K562 (cell line): Measurements from ENCODE around the gene SLC1A5. TPM values are rescaled to one million over a fixed set of nuclear protein-coding genes. Genes with fewer than 3 reads are reported as not detected.
A peak's percentile ranks its signal among the peaks of the same experiment; 100 is the strongest.

Experiments
- ATAC-seq: fragments of 200-7000 bp; cut with Tn5 transposase; 3 replicates; pipeline ENCODE4 v1.9.1; 2020; ENCODE audit warnings: moderate library complexity
- BruUV-seq: library from RNA; stranded (reverse); fragments of 400-500 nt; replicated peaks from 2 replicates; lab custom pipeline; 2021; lab: Mats Ljungman, UMichigan
- CTCF ChIA-PET: fragments of 300-600 bp; formaldehyde crosslinking; extraction: SDS; loops from one replicate; lab custom pipeline; 2021; ENCODE audit warnings: low intra/inter-chr PET ratio; lab: Yijun Ruan, JAX
- POLR2A ChIA-PET: fragments of 300-600, 350-650 bp; sonication (Branson Sonifier 250); formaldehyde crosslinking; extraction: SDS; loops from one replicate; lab custom pipeline; 2021; ENCODE audit warnings: antibody characterized with exemption, inconsistent platforms; lab: Yijun Ruan, JAX
- DNase-seq, 4 experiments: peaks; one replicate each; pipeline versions ENCODE4 v3.0.0 to v3.0.0-alpha.2; 2011 to 2018; ENCODE audit warnings: low spot score in 3 of 4, mixed read lengths in 3 of 4; ENCODE audit errors: extremely low read depth in 1 of 4
- FAIRE-seq: peaks from 2 replicates; lab custom pipeline; 2011; peaks lifted over from hg19 to GRCh38; lab: Jason Lieb, UNC
- H2AFZ ChIP-seq: 2 replicates; pipeline ENCODE4 v1.6.0; 2011; ENCODE audit warnings: low read depth, low read length, control low read depth, inconsistent platforms
- H3K27ac ChIP-seq: fragments of 200-600 bp; 3 replicates; pipeline ENCODE4 v1.8.0; 2011; ENCODE audit warnings: low read depth, mild to moderate bottlenecking, control low read depth, inconsistent platforms, low read length, moderate library complexity, mixed read lengths; ENCODE audit errors: extremely low read depth
- H3K27me3 ChIP-seq, 2 experiments: fragments of 300-600 bp in 1 of 2; 2 replicates in 1 of 2; 3 replicates in 1 of 2; pipeline versions ENCODE4 v1.6.0 to v1.8.0; 2011; ENCODE audit warnings: inconsistent platforms in 2 of 2, low read length in 2 of 2, mild to moderate bottlenecking in 1 of 2, mixed read lengths in 1 of 2, moderate library complexity in 1 of 2; ENCODE audit not compliant: control insufficient read depth in 2 of 2, insufficient read depth in 2 of 2
- H3K36me3 ChIP-seq: fragments of 300-600 bp; 3 replicates; pipeline ENCODE4 v1.8.0; 2011; ENCODE audit warnings: mild to moderate bottlenecking, low read length, inconsistent platforms; ENCODE audit not compliant: control insufficient read depth, insufficient read depth
- H3K4me1 ChIP-seq, 2 experiments: fragments of 200-600 bp in 1 of 2; replicated peaks in 1 of 2; 2 replicates in 1 of 2; 3 replicates in 1 of 2; pipeline versions ENCODE4 v1.5.1 to v1.8.0; 2011; ENCODE audit warnings: inconsistent platforms in 2 of 2, low read length in 2 of 2, mild to moderate bottlenecking in 1 of 2, mixed read lengths in 1 of 2, moderate library complexity in 1 of 2; ENCODE audit not compliant: control insufficient read depth in 2 of 2, insufficient read depth in 2 of 2
- H3K4me2 ChIP-seq: 2 replicates; pipeline ENCODE4 v1.6.1; 2011; ENCODE audit warnings: low read length, control low read depth, inconsistent platforms, mixed read lengths; ENCODE audit not compliant: insufficient read depth
- H3K4me3 ChIP-seq: fragments of 200-600 bp; sonication (generic), shearing (Covaris generic); 2 replicates; pipeline ENCODE4 v1.5.1; 2016; ENCODE audit warnings: control low read depth, inconsistent platforms
- H3K79me2 ChIP-seq: fragments of 200-600 bp; 3 replicates; pipeline ENCODE4 v1.8.0; 2011; ENCODE audit warnings: low read length, inconsistent platforms; ENCODE audit not compliant: control insufficient read depth, insufficient read depth
- H3K9ac ChIP-seq, 2 experiments: 2 replicates each; pipeline versions ENCODE4 v1.6.0 to v1.6.1; 2011; ENCODE audit warnings: low read depth in 2 of 2, low read length in 2 of 2, control low read depth in 1 of 2, inconsistent platforms in 1 of 2, mild to moderate bottlenecking in 1 of 2, mixed read lengths in 1 of 2; ENCODE audit not compliant: insufficient read depth in 1 of 2
- H3K9me1 ChIP-seq: one replicate; pipeline ENCODE4 v1.6.0; 2011; ENCODE audit warnings: inconsistent platforms, mild to moderate bottlenecking, low read length, moderate library complexity; ENCODE audit not compliant: control insufficient read depth, insufficient read depth
- H3K9me3 ChIP-seq: replicated peaks from 2 replicates; pipeline ENCODE4 v1.5.1; 2011; ENCODE audit warnings: low read depth, low read length, inconsistent platforms; ENCODE audit not compliant: control insufficient read depth, insufficient read depth
- H4K20me1 ChIP-seq: replicated peaks from 2 replicates; pipeline ENCODE4 v1.6.1; 2011; ENCODE audit warnings: low read length, inconsistent platforms, mixed read lengths; ENCODE audit not compliant: control insufficient read depth, insufficient read depth
- C11orf30 ChIP-seq: fragments of 450-650 bp; IDR thresholded peaks from 2 replicates; pipeline ENCODE4 v1.6.1; 2016; ENCODE audit warnings: low read depth, mild to moderate bottlenecking
- EP400 ChIP-seq: fragments of 450-650 bp; IDR thresholded peaks from 2 replicates; pipeline ENCODE4 v1.6.1; 2017; ENCODE audit warnings: antibody characterized with exemption, mild to moderate bottlenecking, moderate library complexity
- ETV6 ChIP-seq, 3 experiments: fragments of 150-350 bp in 1 of 3; sonication (generic) in 1 of 3; formaldehyde crosslinking in 1 of 3; IDR thresholded peaks; 2 replicates each; pipeline versions ENCODE4 v1.6.1 to v1.8.0; 2014 to 2022; ENCODE audit warnings: borderline replicate concordance in 2 of 3, low read depth in 2 of 3, antibody characterized with exemption in 1 of 3, low read length in 1 of 3, mild to moderate bottlenecking in 1 of 3, missing genetic modification reagents in 1 of 3
- EZH2 ChIP-seq: IDR thresholded peaks from 2 replicates; pipeline ENCODE4 v1.6.1; 2012; ENCODE audit warnings: low read depth, mild to moderate bottlenecking, inconsistent platforms, low read length, borderline replicate concordance
- NCOA2 ChIP-seq, 2 experiments: fragments of 450-650 bp; IDR thresholded peaks; 2 replicates each; pipeline ENCODE4 v1.6.1; 2018; ENCODE audit warnings: mild to moderate bottlenecking in 2 of 2, moderate library complexity in 1 of 2; ENCODE audit not compliant: partially characterized antibody in 2 of 2
- SMAD2 ChIP-seq: fragments of 150-350 bp; IDR thresholded peaks from 2 replicates; pipeline ENCODE4 v1.6.1; 2014; ENCODE audit warnings: low read depth, mild to moderate bottlenecking, low read length
- WGBS: fragments of 100-300 bp; shearing (Covaris generic); methylation state at CpG from one replicate; pipeline ENCODE4 v1.1.6; 2016; ENCODE audit warnings: low coverage, mixed read lengths; ENCODE audit not compliant: insufficient coverage; ENCODE audit errors: missing lambda C conversion rate; 5-methylcytosine and 5-hydroxymethylcytosine counted together
- in situ Hi-C: fragments of 300-500 bp; cut with MboI; formaldehyde crosslinking; loops from 4 replicates; pipeline ENCODE4 v1.15.0; 2018; ENCODE audit warnings: inconsistent platforms, mixed read lengths
- intact Hi-C: fragments of 100-400 bp; cut with micrococcal nuclease; formaldehyde crosslinking; loops from 2 replicates; pipeline ENCODE4 v1.14.2; 2022
- polyA plus RNA-seq, 8 experiments: library from polyadenylated mRNA; depleted of rRNA in 4 of 8; stranded (reverse) in 5 of 8; unstranded in 3 of 8; fragments of >200 nt; fragmentation: Nextera tagmentation in 2 of 8; fragmentation: Illumina TruSeq in 1 of 8; extraction: Ambion mirVana in 2 of 8; extraction: Trizol in 1 of 8; gene quantifications; 2 replicates each; pipeline versions ENCODE4 v1.2.1 to v1.2.3, GENCODE V29; 2011 to 2014; ENCODE audit warnings: inconsistent platforms in 1 of 8, missing spikeins in 1 of 8
- total RNA-seq, 7 experiments: library from RNA; depleted of rRNA in 6 of 7; stranded (reverse); fragments of >200 nt in 6 of 7; fragmentation: Illumina TruSeq in 2 of 7; extraction: Trizol in 2 of 7; gene quantifications; 2 replicates each; pipeline versions ENCODE4 v1.2.1 to v1.2.3, GENCODE V29; 2011 to 2021; ENCODE audit warnings: low replicate concordance in 1 of 7
- TF ChIP-seq, protein P1 (sequence below), 2 experiments: fragments of 450-650 bp in 1 of 2; IDR thresholded peaks; 2 replicates each; pipeline ENCODE4 v1.6.1; 2011 to 2017; ENCODE audit warnings: low read depth in 2 of 2, antibody characterized with exemption in 1 of 2, borderline replicate concordance in 1 of 2, low read length in 1 of 2, mild to moderate bottlenecking in 1 of 2, mixed read lengths in 1 of 2; ENCODE audit not compliant: control insufficient read depth in 1 of 2
- TF ChIP-seq, protein P2 (sequence below): sonication (generic); formaldehyde crosslinking; IDR thresholded peaks from 2 replicates; pipeline ENCODE4 v1.8.0; 2022; ENCODE audit warnings: missing genetic modification reagents, mild to moderate bottlenecking, borderline replicate concordance

Gene SLC1A5
- total and polyA plus RNA-seq, 9 of the 15 experiments (the other 6 are each of a cell fraction or from before 2014, with no cell fraction given) = 31.2 to 417 (median 134) TPM

DNA sequence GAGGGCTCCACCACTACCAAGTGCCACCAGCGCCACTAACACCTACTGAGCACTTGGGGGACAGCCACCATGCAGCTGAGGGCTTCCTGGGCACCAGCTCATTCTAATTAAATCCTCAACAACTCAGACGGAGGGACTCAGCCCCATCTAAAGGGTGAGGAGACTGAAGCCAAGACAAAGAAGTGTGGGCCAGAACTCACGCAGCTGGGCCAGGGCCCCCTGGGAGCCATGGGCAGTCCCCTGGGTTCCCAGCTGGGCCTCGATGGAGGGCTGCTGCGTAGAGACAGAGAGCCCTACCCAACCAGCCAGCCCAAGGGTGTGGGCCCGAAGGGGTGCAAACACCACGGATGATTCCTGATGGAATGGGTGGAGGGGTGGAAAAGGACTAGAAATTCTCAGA lies 58.7 kb downstream of the SLC1A5 start:
- Histone ChIP-seq H3K9me1 (peaks cover 8% of the 10 kb centered on the region), H3K9me3 (no peaks in the 10 kb centered on the region), H3K36me3 (peaks cover 99% of the 10 kb centered on the region), H3K4me1 (peaks cover 26 to 68% of the 10 kb centered on the region in 2 experiments), H3K79me2 (peaks cover 60% of the 10 kb centered on the region), H3K4me2 (no peak overlapping the region), H2AFZ (no peak overlapping the region)
- no TSS peak for BruUV-seq
- intact Hi-C loops = no loop called here
- no peak for TF ChIP-seq NCOA2 (IDR thresholded peaks at IDR 0.05; ENCODE audit: partially characterized antibody in 2 of 2)
- no peak for TF ChIP-seq ETV6 (IDR thresholded peaks at IDR 0.05; ENCODE audit: borderline replicate concordance in 1 of 2, low read depth in 2 of 2, low read length in 1 of 2)
- no peak for TF ChIP-seq ETV6 (CRISPR knock-in tag; IDR thresholded peaks at IDR 0.05; ENCODE audit: borderline replicate concordance)
- no peak for TF ChIP-seq SMAD2
- TF ChIP-seq, protein P1, sequence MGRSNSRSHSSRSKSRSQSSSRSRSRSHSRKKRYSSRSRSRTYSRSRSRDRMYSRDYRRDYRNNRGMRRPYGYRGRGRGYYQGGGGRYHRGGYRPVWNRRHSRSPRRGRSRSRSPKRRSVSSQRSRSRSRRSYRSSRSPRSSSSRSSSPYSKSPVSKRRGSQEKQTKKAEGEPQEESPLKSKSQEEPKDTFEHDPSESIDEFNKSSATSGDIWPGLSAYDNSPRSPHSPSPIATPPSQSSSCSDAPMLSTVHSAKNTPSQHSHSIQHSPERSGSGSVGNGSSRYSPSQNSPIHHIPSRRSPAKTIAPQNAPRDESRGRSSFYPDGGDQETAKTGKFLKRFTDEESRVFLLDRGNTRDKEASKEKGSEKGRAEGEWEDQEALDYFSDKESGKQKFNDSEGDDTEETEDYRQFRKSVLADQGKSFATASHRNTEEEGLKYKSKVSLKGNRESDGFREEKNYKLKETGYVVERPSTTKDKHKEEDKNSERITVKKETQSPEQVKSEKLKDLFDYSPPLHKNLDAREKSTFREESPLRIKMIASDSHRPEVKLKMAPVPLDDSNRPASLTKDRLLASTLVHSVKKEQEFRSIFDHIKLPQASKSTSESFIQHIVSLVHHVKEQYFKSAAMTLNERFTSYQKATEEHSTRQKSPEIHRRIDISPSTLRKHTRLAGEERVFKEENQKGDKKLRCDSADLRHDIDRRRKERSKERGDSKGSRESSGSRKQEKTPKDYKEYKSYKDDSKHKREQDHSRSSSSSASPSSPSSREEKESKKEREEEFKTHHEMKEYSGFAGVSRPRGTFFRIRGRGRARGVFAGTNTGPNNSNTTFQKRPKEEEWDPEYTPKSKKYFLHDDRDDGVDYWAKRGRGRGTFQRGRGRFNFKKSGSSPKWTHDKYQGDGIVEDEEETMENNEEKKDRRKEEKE (IDR thresholded peaks at IDR 0.05; ENCODE audit: borderline replicate concordance in 1 of 2, control insufficient read depth in 1 of 2, low read depth in 2 of 2, low read length in 1 of 2) = no peak
- TF ChIP-seq C11orf30 = no peak
- no peak for TF ChIP-seq EP400
- TF ChIP-seq, protein P2, sequence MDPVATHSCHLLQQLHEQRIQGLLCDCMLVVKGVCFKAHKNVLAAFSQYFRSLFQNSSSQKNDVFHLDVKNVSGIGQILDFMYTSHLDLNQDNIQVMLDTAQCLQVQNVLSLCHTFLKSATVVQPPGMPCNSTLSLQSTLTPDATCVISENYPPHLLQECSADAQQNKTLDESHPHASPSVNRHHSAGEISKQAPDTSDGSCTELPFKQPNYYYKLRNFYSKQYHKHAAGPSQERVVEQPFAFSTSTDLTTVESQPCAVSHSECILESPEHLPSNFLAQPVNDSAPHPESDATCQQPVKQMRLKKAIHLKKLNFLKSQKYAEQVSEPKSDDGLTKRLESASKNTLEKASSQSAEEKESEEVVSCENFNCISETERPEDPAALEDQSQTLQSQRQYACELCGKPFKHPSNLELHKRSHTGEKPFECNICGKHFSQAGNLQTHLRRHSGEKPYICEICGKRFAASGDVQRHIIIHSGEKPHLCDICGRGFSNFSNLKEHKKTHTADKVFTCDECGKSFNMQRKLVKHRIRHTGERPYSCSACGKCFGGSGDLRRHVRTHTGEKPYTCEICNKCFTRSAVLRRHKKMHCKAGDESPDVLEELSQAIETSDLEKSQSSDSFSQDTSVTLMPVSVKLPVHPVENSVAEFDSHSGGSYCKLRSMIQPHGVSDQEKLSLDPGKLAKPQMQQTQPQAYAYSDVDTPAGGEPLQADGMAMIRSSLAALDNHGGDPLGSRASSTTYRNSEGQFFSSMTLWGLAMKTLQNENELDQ (CRISPR knock-in tag) = no peak
- no peak for TF ChIP-seq EZH2
- TF ChIP-seq, all 486 proteins: peak for 0
- in situ Hi-C loops = no loop called here
- no peaks in the 10 kb centered on the region for H3K27me3 ChIP-seq
- H3K27ac ChIP-seq = peak overlapping the region; percentile 75; the same call in 1 of the 3 replicates
- POLR2A ChIA-PET = interaction anchor here (0.5 to 2.6 kb wide), 8 partner anchors 7 to 122 kb away, joined by 3 to 10 read pairs (median 6); no protein-coding TSS in a partner anchor
- DNase-seq (no peak), FAIRE-seq (no peak), ATAC-seq (no peak)
- 93% methylated on average over 6 of the region's 7 CpGs for WGBS
- H3K4me3 ChIP-seq = no peak overlapping the region
- CTCF ChIA-PET = interaction anchor here (1.4 kb wide), 1 partner anchor 199 kb away, joined by 4 read pairs; no protein-coding TSS in a partner anchor
- peak overlapping the region in 1 of 2 experiments; percentile 66; a peak in 2 of 4 replicates for H3K9ac ChIP-seq
- peaks cover 37% of the 10 kb centered on the region for H4K20me1 ChIP-seq
